Activated T-cell treated with anti-CD3 and anti-CD28 coated beads, Interleukin-2, amount 50 U/mL, for 4 hours (primary cell): ENCODE data around the gene SCYL1. TPM values are rescaled to one million over a fixed set of nuclear protein-coding genes. Genes with fewer than 3 reads are reported as not detected.

Source experiments
- ATAC-seq, 2 donors: fragments of 200-7000 bp; cut with Tn5 transposase; one replicate each; pipeline ENCODE4 v1.10.0; 2021
- DNase-seq: peaks from one replicate; pipeline ENCODE4 v3.0.0-alpha.2; 2020
- H3K27me3 Mint-ChIP-seq: one replicate; pipeline ENCODE4 v1.8.0; 2021; ENCODE audit warnings: low read depth, mixed read lengths
- H3K36me3 Mint-ChIP-seq: one replicate; pipeline ENCODE4 v1.8.0; 2022; ENCODE audit warnings: mixed read lengths; ENCODE audit not compliant: insufficient read depth
- H3K4me1 Mint-ChIP-seq: one replicate; pipeline ENCODE4 v1.8.0; 2021; ENCODE audit warnings: low read depth, mixed read lengths
- H3K4me3 Mint-ChIP-seq: one replicate; pipeline ENCODE4 v1.8.0; 2021; ENCODE audit warnings: mild to moderate bottlenecking, moderate library complexity, mixed read lengths
- H3K9me3 Mint-ChIP-seq: one replicate; pipeline ENCODE4 v1.8.0; 2021; ENCODE audit warnings: mixed read lengths
- total RNA-seq, 3 donors: library from RNA; stranded (reverse); gene quantifications; one replicate each; pipeline ENCODE4 v1.2.1, GENCODE V29; 2021

Gene SCYL1
- 10 to 100 TPM; 87.6 to 94.6 (median 94.3) TPM for total RNA-seq

- Mint-ChIP-seq H3K4me1 (peaks cover 58% of the 10 kb centered on the region), H3K9me3 (no peaks in the 10 kb centered on the region), H3K36me3 (peaks cover 10% of the 10 kb centered on the region), H3K27me3 (no peaks in the 10 kb centered on the region), H3K4me3 (peak within 1 kb of the TSS; percentile 86)
- DNase-seq (peak; percentile 80), ATAC-seq (peak; percentile 88 to 91)
These were observed at the start of gene SCYL1 for GRCh38 chr11:65524741-65525545. TSS of gene SCYL1 (plus strand) at chr11:65525083. CDS start at chr11:65525154, 71 bp downstream.

- H3K27me3 Mint-ChIP-seq = no peaks in the 10 kb centered on the region
- DNase-seq (no peak), ATAC-seq (no peak)
- no peaks in the 10 kb centered on the region for H3K36me3 Mint-ChIP-seq
- H3K9me3 Mint-ChIP-seq = no peaks in the 10 kb centered on the region
- H3K4me3 Mint-ChIP-seq = peak overlapping the region; percentile 97
- peaks cover 27% of the 10 kb centered on the region for H3K4me1 Mint-ChIP-seq
These were observed 48.2 kb upstream of the SCYL1 start for GRCh38 chr11:65476632-65477148.

GRCh38 chr11:65477149-65477965 lies 47.5 kb upstream of the SCYL1 start:
- DNase-seq = peak; percentile 89
- ATAC-seq = peak; percentile 88 to 90
- Mint-ChIP-seq H3K36me3 (no peaks in the 10 kb centered on the region), H3K9me3 (no peaks in the 10 kb centered on the region), H3K4me1 (peaks cover 21% of the 10 kb centered on the region), H3K4me3 (peak overlapping the region; percentile 97), H3K27me3 (no peaks in the 10 kb centered on the region)

- Mint-ChIP-seq H3K36me3 (no peaks in the 10 kb centered on the region), H3K27me3 (no peaks in the 10 kb centered on the region), H3K4me1 (peaks cover 17% of the 10 kb centered on the region), H3K4me3 (no peak overlapping the region), H3K9me3 (no peaks in the 10 kb centered on the region)
- DNase-seq = no peak
- ATAC-seq = no peak
These were observed 46.3 kb upstream of the SCYL1 start for GRCh38 chr11:65478388-65479183.

- no peaks in the 10 kb centered on the region for H3K27me3 Mint-ChIP-seq
- no peak for ATAC-seq
- H3K4me1 Mint-ChIP-seq = peaks cover 17% of the 10 kb centered on the region
- no peak overlapping the region for H3K4me3 Mint-ChIP-seq
- no peak for DNase-seq
- no peaks in the 10 kb centered on the region for H3K36me3 Mint-ChIP-seq
- H3K9me3 Mint-ChIP-seq = no peaks in the 10 kb centered on the region
These were observed 45.4 kb upstream of the SCYL1 start for GRCh38 chr11:65479184-65480145.

GRCh38 chr11:65482306-65482850 lies 42.5 kb upstream of the SCYL1 start:
- peaks cover 10% of the 10 kb centered on the region for H3K4me1 Mint-ChIP-seq
- no peaks in the 10 kb centered on the region for H3K36me3 Mint-ChIP-seq
- no peaks in the 10 kb centered on the region for H3K27me3 Mint-ChIP-seq
- H3K4me3 Mint-ChIP-seq = no peak overlapping the region
- no peaks in the 10 kb centered on the region for H3K9me3 Mint-ChIP-seq
- DNase-seq (no peak), ATAC-seq (no peak)

- no peak for DNase-seq
- Mint-ChIP-seq H3K4me3 (no peak overlapping the region), H3K9me3 (no peaks in the 10 kb centered on the region), H3K27me3 (no peaks in the 10 kb centered on the region), H3K4me1 (peaks cover 15% of the 10 kb centered on the region), H3K36me3 (no peaks in the 10 kb centered on the region)
- ATAC-seq = no peak
These were observed 39.0 kb upstream of the SCYL1 start for GRCh38 chr11:65485920-65486219.

GRCh38 chr11:65486570-65487466 lies 38.1 kb upstream of the SCYL1 start:
- Mint-ChIP-seq H3K4me3 (no peak overlapping the region), H3K4me1 (peaks cover 15% of the 10 kb centered on the region)
- no peak for ATAC-seq

GRCh38 chr11:65487467-65488272 lies 37.2 kb upstream of the SCYL1 start:
- DNase-seq = no peak
- Mint-ChIP-seq H3K9me3 (no peaks in the 10 kb centered on the region), H3K36me3 (no peaks in the 10 kb centered on the region), H3K4me3 (no peak overlapping the region), H3K27me3 (no peaks in the 10 kb centered on the region), H3K4me1 (peaks cover 20% of the 10 kb centered on the region)
- peak; percentile 11 to 14 for ATAC-seq

More at GRCh38 chr11:65486570-65487466, 38.1 kb upstream of the SCYL1 start:
- DNase-seq = no peak
- no peaks in the 10 kb centered on the region for H3K36me3 Mint-ChIP-seq
- H3K9me3 Mint-ChIP-seq = no peaks in the 10 kb centered on the region
- no peaks in the 10 kb centered on the region for H3K27me3 Mint-ChIP-seq

GRCh38 chr11:65488273-65489034 lies 36.4 kb upstream of the SCYL1 start:
- Mint-ChIP-seq H3K4me1 (peaks cover 28% of the 10 kb centered on the region), H3K9me3 (no peaks in the 10 kb centered on the region)

GRCh38 chr11:65489035-65489705 lies 35.7 kb upstream of the SCYL1 start:
- ATAC-seq = no peak
- no peaks in the 10 kb centered on the region for H3K27me3 Mint-ChIP-seq
- H3K4me1 Mint-ChIP-seq = peaks cover 33% of the 10 kb centered on the region
- H3K4me3 Mint-ChIP-seq = no peak overlapping the region
- H3K36me3 Mint-ChIP-seq = no peaks in the 10 kb centered on the region
- no peak for DNase-seq
- H3K9me3 Mint-ChIP-seq = no peaks in the 10 kb centered on the region

More at GRCh38 chr11:65488273-65489034, 36.4 kb upstream of the SCYL1 start:
- Mint-ChIP-seq H3K4me3 (no peak overlapping the region), H3K36me3 (no peaks in the 10 kb centered on the region), H3K27me3 (no peaks in the 10 kb centered on the region)
- DNase-seq (no peak), ATAC-seq (peak; percentile 32 to 49)
